Astrocyte (in vitro differentiated cells and primary cell): ENCODE data around the gene RPS6KA2. TPM values are rescaled to one million over a fixed set of nuclear protein-coding genes. Genes with fewer than 3 reads are reported as not detected.

Experiments
- DNase-seq: peaks from one replicate; pipeline ENCODE4 v3.0.0-alpha.2; 2010; ENCODE audit warnings: low read depth
- FAIRE-seq: peaks from 2 replicates; lab custom pipeline; 2011; peaks lifted over from hg19 to GRCh38; lab: Jason Lieb, UNC
- H2AFZ ChIP-seq: 2 replicates; pipeline ENCODE4 v1.6.0; 2012; ENCODE audit warnings: low read depth, low read length, inconsistent platforms
- H3K27ac ChIP-seq: 2 replicates; pipeline ENCODE4 v1.5.1; 2011; ENCODE audit warnings: low read depth, low read length, inconsistent platforms
- H3K27me3 ChIP-seq: 2 replicates; pipeline ENCODE4 v1.6.0; 2011; ENCODE audit warnings: low read length, inconsistent platforms; ENCODE audit not compliant: insufficient read depth
- H3K36me3 ChIP-seq: 2 replicates; pipeline ENCODE4 v1.5.1; 2011; ENCODE audit warnings: low read length, inconsistent platforms; ENCODE audit not compliant: insufficient read depth
- H3K4me1 ChIP-seq: 2 replicates; pipeline ENCODE4 v1.5.1; 2011; ENCODE audit warnings: low read length, inconsistent platforms; ENCODE audit not compliant: insufficient read depth
- H3K4me2 ChIP-seq: 2 replicates; pipeline ENCODE4 v1.6.0; 2012; ENCODE audit warnings: low read length, inconsistent platforms
- H3K4me3 ChIP-seq: 2 replicates; pipeline ENCODE4 v1.5.1; 2011; ENCODE audit warnings: low read depth, mild to moderate bottlenecking, low read length, inconsistent platforms; ENCODE audit not compliant: insufficient read depth
- H3K79me2 ChIP-seq: 2 replicates; pipeline ENCODE4 v1.6.0; 2012; ENCODE audit warnings: mild to moderate bottlenecking, low read length, inconsistent platforms; ENCODE audit not compliant: insufficient read depth
- H3K9ac ChIP-seq: 2 replicates; pipeline ENCODE4 v1.6.0; 2012; ENCODE audit warnings: mild to moderate bottlenecking, low read length, inconsistent platforms
- H3K9me3 ChIP-seq: 2 replicates; pipeline ENCODE4 v1.5.1; 2012; ENCODE audit warnings: low read depth, mild to moderate bottlenecking, low read length, inconsistent platforms; ENCODE audit not compliant: insufficient read depth
- H4K20me1 ChIP-seq: 2 replicates; pipeline ENCODE4 v1.6.0; 2012; ENCODE audit warnings: low read length, inconsistent platforms; ENCODE audit not compliant: insufficient read depth
- H3K27ac Mint-ChIP-seq: one replicate; pipeline ENCODE4 v1.8.0; 2021; ENCODE audit warnings: mild to moderate bottlenecking, mixed read lengths; ENCODE audit not compliant: unreplicated experiment
- H3K27me3 Mint-ChIP-seq: one replicate; pipeline ENCODE4 v1.8.0; 2021; ENCODE audit warnings: low read depth, mixed read lengths; ENCODE audit not compliant: unreplicated experiment
- H3K36me3 Mint-ChIP-seq: one replicate; pipeline ENCODE4 v1.8.0; 2021; ENCODE audit warnings: low read depth, mixed read lengths; ENCODE audit not compliant: unreplicated experiment
- H3K4me1 Mint-ChIP-seq: one replicate; pipeline ENCODE4 v1.8.0; 2021; ENCODE audit warnings: low read depth, mixed read lengths; ENCODE audit not compliant: unreplicated experiment
- H3K4me3 Mint-ChIP-seq: one replicate; pipeline ENCODE4 v1.8.0; 2021; ENCODE audit warnings: mild to moderate bottlenecking, moderate library complexity, mixed read lengths; ENCODE audit not compliant: unreplicated experiment
- H3K9me3 Mint-ChIP-seq: one replicate; pipeline ENCODE4 v1.8.0; 2021; ENCODE audit warnings: mild to moderate bottlenecking, mixed read lengths; ENCODE audit not compliant: unreplicated experiment
- CTCF ChIP-seq: IDR thresholded peaks from 2 replicates; pipeline ENCODE4 v1.5.1; 2011; ENCODE audit warnings: low read depth, mild to moderate bottlenecking, inconsistent platforms, low read length, moderate library complexity; ENCODE audit not compliant: insufficient read depth
- EZH2 ChIP-seq: IDR thresholded peaks from 2 replicates; pipeline ENCODE4 v1.6.1; 2012; ENCODE audit warnings: mild to moderate bottlenecking, low read length, inconsistent platforms; ENCODE audit not compliant: insufficient read depth
- total RNA-seq: library from RNA; stranded (reverse); gene quantifications from 2 replicates; pipeline ENCODE4 v1.2.1, GENCODE V29; 2021

The RPS6KA2 gene
- total RNA-seq, 1 donor from 2014 or later: 33.5 TPM

DNA sequence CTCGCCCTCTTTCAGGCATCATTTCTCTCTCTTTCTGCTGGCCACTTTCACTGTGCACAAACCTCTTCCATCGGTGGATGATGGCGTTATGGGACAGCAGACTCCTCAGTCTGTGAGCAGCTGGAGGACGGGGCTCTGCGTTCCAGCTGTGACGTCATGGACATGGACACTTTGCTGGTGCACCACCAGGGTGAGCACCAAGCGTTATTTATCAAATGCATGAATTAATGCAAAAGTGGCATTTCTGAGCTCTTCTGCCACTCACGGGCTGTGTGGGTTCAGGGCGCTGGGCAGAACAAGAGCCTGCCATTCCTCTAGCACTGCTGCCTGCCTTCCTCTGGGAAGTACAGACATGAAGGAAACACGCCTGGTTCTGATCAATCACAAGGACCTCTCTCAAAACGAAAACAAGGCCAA is 161.4 kb downstream of the RPS6KA2 start:
- Histone ChIP-seq H3K4me3 (no peak overlapping the region), H2AFZ (peak overlapping the region; percentile 12), H3K36me3 (peaks cover 12% of the 10 kb centered on the region), H3K9me3 (no peaks in the 10 kb centered on the region), H3K27ac (peak overlapping the region; percentile 62), H3K27me3 (no peaks in the 10 kb centered on the region), H3K9ac (peak overlapping the region; percentile 59), H4K20me1 (peaks cover 5% of the 10 kb centered on the region), H3K4me1 (peaks cover 13% of the 10 kb centered on the region), H3K4me2 (peak overlapping the region; percentile 67), H3K79me2 (no peaks in the 10 kb centered on the region)
- DNase-seq (peak; percentile 48), FAIRE-seq (no peak)
- H3K9me3 Mint-ChIP-seq: no peaks in the 10 kb centered on the region
- H3K36me3 Mint-ChIP-seq: peaks cover 29% of the 10 kb centered on the region
- TF ChIP-seq CTCF: no peak
- no peak for TF ChIP-seq EZH2
- no peaks in the 10 kb centered on the region for H3K27me3 Mint-ChIP-seq
- H3K4me3 Mint-ChIP-seq: no peak overlapping the region
- H3K4me1 Mint-ChIP-seq: peaks cover 13% of the 10 kb centered on the region
- no peak overlapping the region for H3K27ac Mint-ChIP-seq

GRCh38 chr6:166465003-166465399 is 162.1 kb downstream of the RPS6KA2 start:
- Histone ChIP-seq H3K4me1 (peaks cover 13% of the 10 kb centered on the region), H3K36me3 (peaks cover 12% of the 10 kb centered on the region), H4K20me1 (peaks cover 5% of the 10 kb centered on the region), H3K79me2 (no peaks in the 10 kb centered on the region), H3K4me2 (no peak overlapping the region), H3K4me3 (no peak overlapping the region), H3K27ac (no peak overlapping the region), H2AFZ (no peak overlapping the region), H3K9ac (no peak overlapping the region), H3K27me3 (no peaks in the 10 kb centered on the region), H3K9me3 (no peaks in the 10 kb centered on the region)
- Mint-ChIP-seq H3K4me1 (peaks cover 13% of the 10 kb centered on the region), H3K27me3 (no peaks in the 10 kb centered on the region), H3K9me3 (no peaks in the 10 kb centered on the region), H3K4me3 (no peak overlapping the region), H3K27ac (no peak overlapping the region), H3K36me3 (peaks cover 29% of the 10 kb centered on the region)
- no peak for FAIRE-seq
- TF ChIP-seq EZH2 (no peak), CTCF (no peak)
- peak; percentile 59 for DNase-seq
